ENCODE measurements around the gene LBHD2. TPM values are rescaled to one million over a fixed set of nuclear protein-coding genes. Genes with fewer than 3 reads are reported as not detected.

The LBHD2 gene
- total and polyA plus RNA-seq, 4 donors = not detected

DNA sequence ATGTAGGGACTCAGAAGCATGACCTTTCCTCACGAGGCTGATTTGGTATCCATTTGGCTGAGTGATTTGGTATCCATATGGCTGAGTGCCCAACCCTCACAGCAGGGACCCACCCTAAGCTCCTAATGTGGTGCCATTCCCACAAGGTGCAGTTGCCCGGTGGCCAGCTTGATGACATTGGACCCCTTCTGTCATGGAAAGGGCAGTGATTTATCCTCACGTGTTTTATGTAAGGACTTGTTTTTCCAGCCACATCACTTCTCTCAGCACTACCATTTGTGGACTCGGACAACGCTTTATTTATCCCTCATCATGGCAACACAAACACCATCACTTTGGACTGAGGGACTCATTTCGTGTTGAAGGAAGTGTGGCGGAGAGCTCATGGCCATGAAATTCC, 18.1 kb upstream of the LBHD2 start:
- 67 to 74% methylated on average over 7 of the region's 7 CpGs for WGBS, 2 donors
- H3K27me3 ChIP-seq (ENCODE audit: control insufficient read depth in 1 of 2, insufficient read depth in 2 of 2, low read length in 1 of 2) = no peaks in the 10 kb centered on the region
- no peak overlapping the region for H3K4me3 ChIP-seq (ENCODE audit: low read length in 2 of 2)
- no peaks in the 10 kb centered on the region for H3K9me3 ChIP-seq (ENCODE audit: control insufficient read depth, low read length)
- DNase-seq (no peak), ATAC-seq (ENCODE audit: low FRiP score) (no peak)
- H3K27ac ChIP-seq (ENCODE audit: low read depth in 1 of 2, low read length in 2 of 2) = no peak overlapping the region
- intact Hi-C loops (cut with DNase I) = no loop called here
- no peaks in the 10 kb centered on the region for H3K4me1 ChIP-seq (ENCODE audit: control insufficient read depth in 1 of 2, insufficient read depth in 2 of 2, low read length in 2 of 2)
- no peaks in the 10 kb centered on the region for H3K36me3 ChIP-seq (ENCODE audit: control insufficient read depth in 1 of 2, insufficient read depth in 2 of 2, low read length in 1 of 2)

DNA sequence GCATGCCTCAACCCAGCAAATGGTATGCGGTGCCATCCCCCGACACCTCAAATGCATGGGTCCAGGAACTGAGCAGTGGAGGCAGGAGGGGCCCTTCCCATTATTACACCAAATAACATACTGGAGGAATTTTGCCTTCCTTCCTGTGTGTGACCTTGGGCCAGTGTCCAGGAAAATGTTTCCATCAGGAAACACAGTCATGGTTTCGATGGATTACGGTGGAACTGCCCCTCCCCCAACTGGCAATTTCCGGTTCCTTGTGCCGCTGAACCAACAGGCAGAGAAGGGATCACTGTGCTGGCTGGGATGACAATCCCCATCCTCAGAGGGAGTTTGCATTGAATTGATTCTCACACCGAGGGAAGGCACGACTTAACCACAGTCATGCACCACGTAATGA, 17.6 kb upstream of the LBHD2 start:
- DNase-seq (no peak), ATAC-seq (ENCODE audit: low FRiP score) (no peak)
- Histone ChIP-seq H3K36me3 (ENCODE audit: control insufficient read depth in 1 of 2, insufficient read depth in 2 of 2, low read length in 1 of 2) (no peaks in the 10 kb centered on the region), H3K27ac (ENCODE audit: low read depth in 1 of 2, low read length in 2 of 2) (no peak overlapping the region), H3K4me3 (ENCODE audit: low read length in 2 of 2) (no peak overlapping the region), H3K27me3 (ENCODE audit: control insufficient read depth in 1 of 2, insufficient read depth in 2 of 2, low read length in 1 of 2) (no peaks in the 10 kb centered on the region), H3K4me1 (ENCODE audit: control insufficient read depth in 1 of 2, insufficient read depth in 2 of 2, low read length in 2 of 2) (no peaks in the 10 kb centered on the region), H3K9me3 (ENCODE audit: control insufficient read depth, low read length) (no peaks in the 10 kb centered on the region)
- 70 to 76% methylated on average over 9 of the region's 9 CpGs for WGBS, 2 donors
- intact Hi-C loops (cut with DNase I) = no loop called here

DNA sequence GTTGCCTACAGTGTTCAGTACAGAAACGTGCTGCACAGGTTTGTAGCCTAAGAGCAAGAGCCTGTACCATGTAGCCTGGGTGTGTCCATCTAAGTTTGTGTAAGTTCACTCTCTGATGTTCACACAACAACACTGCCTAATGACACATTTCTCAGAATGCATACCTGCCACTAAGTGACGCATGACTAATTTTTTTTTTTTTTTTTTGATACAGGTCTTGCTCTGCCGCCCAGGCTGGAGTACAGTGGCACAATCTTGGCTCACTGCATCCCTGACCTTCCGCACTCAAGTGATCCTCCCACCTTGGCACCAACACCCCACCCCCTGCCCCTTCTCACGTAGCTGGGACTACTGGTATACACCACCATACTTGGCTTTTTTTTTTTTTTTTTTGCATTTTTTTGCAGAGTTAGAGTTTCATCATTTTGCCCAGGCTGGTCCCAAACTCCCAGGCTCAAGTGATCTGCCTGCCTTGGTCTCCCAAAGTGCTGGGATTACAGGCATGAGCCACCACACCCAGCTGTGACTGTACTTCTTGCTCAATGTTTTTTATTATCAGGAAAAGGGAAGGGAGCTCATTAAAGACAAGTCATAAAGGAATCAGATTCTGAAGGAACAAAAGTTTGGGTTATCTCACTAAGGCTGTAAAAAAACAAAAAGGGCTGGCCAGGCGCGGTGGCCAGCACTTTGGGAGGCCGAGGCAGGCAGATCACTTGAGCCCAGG, 16.6 kb upstream of the LBHD2 start:
- Histone ChIP-seq H3K4me3 (ENCODE audit: low read length in 2 of 2) (no peak overlapping the region), H3K36me3 (ENCODE audit: control insufficient read depth in 1 of 2, insufficient read depth in 2 of 2, low read length in 1 of 2) (no peaks in the 10 kb centered on the region), H3K27ac (ENCODE audit: low read depth in 1 of 2, low read length in 2 of 2) (no peak overlapping the region), H3K9me3 (ENCODE audit: control insufficient read depth, low read length) (no peaks in the 10 kb centered on the region), H3K4me1 (ENCODE audit: control insufficient read depth in 1 of 2, insufficient read depth in 2 of 2, low read length in 2 of 2) (no peaks in the 10 kb centered on the region), H3K27me3 (ENCODE audit: control insufficient read depth in 1 of 2, insufficient read depth in 2 of 2, low read length in 1 of 2) (no peaks in the 10 kb centered on the region)
- ATAC-seq (ENCODE audit: low FRiP score) = peak; percentile 57
- WGBS, 2 donors = 70 to 74% methylated on average over 8 of the region's 8 CpGs
- DNase-seq = peak in 1 of 2 donors; percentile 46
- intact Hi-C loops (cut with DNase I) = no loop called here

DNA sequence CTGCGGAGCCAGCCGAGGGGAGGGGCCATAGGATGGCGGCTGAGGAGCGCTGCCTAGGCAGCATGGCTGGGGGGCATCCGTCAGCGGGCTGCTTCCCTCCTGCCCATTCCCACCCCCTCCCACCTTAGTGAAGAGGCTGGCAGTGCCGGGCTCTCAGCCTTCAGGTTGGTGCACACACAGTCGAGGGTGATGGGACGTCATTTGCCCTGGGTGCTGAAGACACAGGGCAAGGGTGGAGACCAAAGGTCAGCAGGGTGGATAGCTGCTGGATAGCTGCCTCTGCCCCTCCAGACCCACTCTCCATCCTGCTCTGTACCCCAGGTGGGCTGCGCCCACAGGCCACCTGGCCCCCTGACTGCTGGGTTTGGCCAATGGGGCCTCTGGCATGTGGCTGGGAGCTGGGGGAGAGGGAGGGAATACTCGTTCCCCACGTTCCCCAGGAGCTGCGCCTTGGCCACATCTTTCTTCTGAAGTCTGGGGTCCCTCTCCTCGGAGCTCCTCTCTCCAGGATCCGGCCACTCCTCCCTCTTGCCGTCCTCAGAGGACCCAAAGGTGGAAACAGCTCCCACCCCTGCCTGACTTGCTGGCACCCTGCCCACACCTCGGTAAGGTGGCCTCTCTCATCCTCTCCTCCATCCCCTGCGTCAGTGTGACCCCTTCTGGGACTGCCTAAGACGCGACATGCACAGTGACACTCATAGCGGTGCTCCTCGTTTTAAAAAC, 15.5 kb upstream of the LBHD2 start:
- ATAC-seq (ENCODE audit: low FRiP score) = no peak
- intact Hi-C loops (cut with DNase I) = no loop called here
- H3K27ac ChIP-seq (ENCODE audit: low read depth in 1 of 2, low read length in 2 of 2) = no peak overlapping the region
- H3K9me3 ChIP-seq (ENCODE audit: control insufficient read depth, low read length) = no peaks in the 10 kb centered on the region
- no peaks in the 10 kb centered on the region for H3K36me3 ChIP-seq (ENCODE audit: control insufficient read depth in 1 of 2, insufficient read depth in 2 of 2, low read length in 1 of 2)
- H3K4me3 ChIP-seq (ENCODE audit: low read length in 2 of 2) = no peak overlapping the region
- WGBS, 2 donors = 67 to 76% methylated on average over 22 of the region's 22 CpGs
- DNase-seq = peak in 1 of 2 donors; percentile 39
- H3K27me3 ChIP-seq (ENCODE audit: control insufficient read depth in 1 of 2, insufficient read depth in 2 of 2, low read length in 1 of 2) = no peaks in the 10 kb centered on the region
- H3K4me1 ChIP-seq (ENCODE audit: control insufficient read depth in 1 of 2, insufficient read depth in 2 of 2, low read length in 2 of 2) = no peaks in the 10 kb centered on the region

DNA sequence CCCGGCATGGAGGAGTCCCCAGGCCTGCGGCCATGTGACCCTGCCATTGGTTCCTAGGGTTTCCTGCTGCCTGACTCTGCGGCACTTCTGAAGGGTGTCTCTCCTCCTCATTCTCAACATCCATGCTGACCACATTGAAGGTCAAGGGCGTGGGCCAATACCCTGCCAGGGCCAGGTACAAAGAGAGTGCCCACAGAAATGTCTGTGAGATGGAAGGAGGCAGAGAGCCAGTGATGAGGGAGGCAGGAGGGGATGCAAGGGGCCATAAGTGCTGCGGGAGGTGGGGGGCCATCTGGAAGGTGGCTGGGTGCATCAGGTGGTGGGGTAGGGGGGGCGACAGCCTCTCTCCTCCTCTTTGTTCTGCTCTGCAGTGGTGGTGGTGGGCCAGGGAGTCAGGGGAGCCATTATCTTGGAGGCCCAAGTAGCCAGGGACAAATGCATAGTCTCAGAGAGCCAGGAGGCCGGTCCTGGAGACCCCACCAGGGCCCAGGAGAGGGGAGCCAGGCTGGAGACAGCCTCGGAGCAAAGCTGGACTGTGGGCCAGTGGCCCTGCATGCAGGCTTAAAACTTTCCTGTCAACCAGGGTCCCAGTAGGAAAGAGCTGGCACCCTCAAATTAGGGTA, 13.6 kb upstream of the LBHD2 start:
- intact Hi-C loops (cut with DNase I) = loop anchor here in 1 of 2 donors (10.0 kb wide), 1 partner anchor 224 kb away; no protein-coding TSS in a partner anchor
- ATAC-seq (ENCODE audit: low FRiP score) (no peak), DNase-seq (peak in 1 of 2 donors; percentile 30)
- WGBS, 2 donors = 92 to 97% methylated on average over 7 to 8 of the region's 8 CpGs
- Histone ChIP-seq H3K36me3 (ENCODE audit: control insufficient read depth in 1 of 2, insufficient read depth in 2 of 2, low read length in 1 of 2) (no peaks in the 10 kb centered on the region), H3K9me3 (ENCODE audit: control insufficient read depth, low read length) (no peaks in the 10 kb centered on the region), H3K4me3 (ENCODE audit: low read length in 2 of 2) (no peak overlapping the region), H3K27ac (ENCODE audit: low read depth in 1 of 2, low read length in 2 of 2) (no peak overlapping the region), H3K27me3 (ENCODE audit: control insufficient read depth in 1 of 2, insufficient read depth in 2 of 2, low read length in 1 of 2) (no peaks in the 10 kb centered on the region), H3K4me1 (ENCODE audit: control insufficient read depth in 1 of 2, insufficient read depth in 2 of 2, low read length in 2 of 2) (no peaks in the 10 kb centered on the region)

DNA sequence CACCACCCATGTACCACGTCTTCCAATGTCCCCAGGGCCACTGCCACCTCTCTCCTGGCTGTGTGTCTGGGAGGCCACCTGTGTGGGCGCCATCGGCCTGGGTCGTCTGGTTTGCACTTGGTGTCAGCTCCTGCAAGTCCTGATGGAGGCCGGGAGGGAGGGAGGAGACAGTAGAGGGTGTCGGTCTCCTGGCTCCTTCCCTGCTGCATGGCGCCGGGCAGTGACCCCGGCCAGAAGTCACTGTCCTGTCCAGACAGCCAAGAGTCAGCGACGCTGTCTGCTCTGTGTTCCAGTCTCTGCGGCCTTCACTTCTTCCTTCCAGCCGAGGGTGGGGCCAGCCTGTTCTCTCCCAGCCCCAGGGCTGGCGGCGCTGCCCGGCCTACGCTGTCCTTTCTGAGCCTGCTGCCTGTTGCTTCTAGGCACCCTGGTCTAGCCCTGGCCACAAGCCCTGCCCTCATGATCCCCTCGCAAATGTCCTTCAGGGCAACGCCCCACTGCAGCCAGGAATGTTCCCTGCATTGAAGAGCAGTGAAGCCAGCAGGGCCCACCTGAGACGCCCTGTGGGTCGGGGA, 13.0 kb upstream of the LBHD2 start:
- no peak overlapping the region for H3K27ac ChIP-seq (ENCODE audit: low read depth in 1 of 2, low read length in 2 of 2)
- no peaks in the 10 kb centered on the region for H3K27me3 ChIP-seq (ENCODE audit: control insufficient read depth in 1 of 2, insufficient read depth in 2 of 2, low read length in 1 of 2)
- peak in 1 of 2 donors; percentile 49 for DNase-seq
- H3K9me3 ChIP-seq (ENCODE audit: control insufficient read depth, low read length) = no peaks in the 10 kb centered on the region
- H3K36me3 ChIP-seq (ENCODE audit: control insufficient read depth in 1 of 2, insufficient read depth in 2 of 2, low read length in 1 of 2) = no peaks in the 10 kb centered on the region
- no peak for ATAC-seq (ENCODE audit: low FRiP score)
- H3K4me1 ChIP-seq (ENCODE audit: control insufficient read depth in 1 of 2, insufficient read depth in 2 of 2, low read length in 2 of 2) = no peaks in the 10 kb centered on the region
- intact Hi-C loops (cut with DNase I) = loop anchor here in 1 of 2 donors (10.0 kb wide), 1 partner anchor 224 kb away; no protein-coding TSS in a partner anchor
- H3K4me3 ChIP-seq (ENCODE audit: low read length in 2 of 2) = no peak overlapping the region
- WGBS, 2 donors = 89 to 91% methylated on average over 21 of the region's 21 CpGs

DNA sequence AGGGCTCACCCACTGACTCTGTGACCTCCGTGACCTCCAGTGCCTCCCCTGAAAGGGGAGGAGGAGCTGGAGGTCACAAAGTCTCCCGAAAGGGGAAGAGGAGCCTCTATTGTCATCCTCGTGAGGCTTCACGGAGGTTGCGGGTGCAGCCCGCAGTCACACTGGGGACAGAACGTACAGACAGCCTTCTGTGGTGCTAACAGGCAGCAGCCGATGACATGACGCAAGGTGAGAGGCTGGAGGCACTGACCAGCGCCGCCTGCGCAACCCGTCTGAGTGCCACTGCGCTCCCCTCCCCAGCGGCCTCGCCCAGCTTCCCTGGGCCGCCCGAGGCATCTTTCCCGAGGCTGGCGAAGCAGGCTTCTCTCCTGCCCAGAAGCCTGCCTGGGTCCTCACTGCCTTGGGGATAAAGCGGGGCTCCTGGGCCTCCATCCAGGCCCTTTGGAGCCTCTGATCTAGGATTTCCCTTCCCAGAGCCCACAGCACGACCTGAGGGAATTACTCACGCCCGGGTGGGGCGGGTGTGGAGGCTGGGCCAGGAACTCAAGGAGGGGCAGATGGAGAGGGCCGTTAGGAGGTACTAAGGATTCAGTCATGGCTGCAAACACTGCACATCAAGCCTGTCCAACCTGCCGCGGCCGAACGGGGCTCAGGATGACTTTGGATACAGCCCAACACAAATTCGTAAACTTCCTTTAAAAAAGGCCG, 12.3 kb upstream of the LBHD2 start:
- Histone ChIP-seq H3K27me3 (ENCODE audit: control insufficient read depth in 1 of 2, insufficient read depth in 2 of 2, low read length in 1 of 2) (no peaks in the 10 kb centered on the region), H3K27ac (ENCODE audit: low read depth in 1 of 2, low read length in 2 of 2) (no peak overlapping the region), H3K36me3 (ENCODE audit: control insufficient read depth in 1 of 2, insufficient read depth in 2 of 2, low read length in 1 of 2) (no peaks in the 10 kb centered on the region), H3K9me3 (ENCODE audit: control insufficient read depth, low read length) (no peaks in the 10 kb centered on the region), H3K4me3 (ENCODE audit: low read length in 2 of 2) (no peak overlapping the region), H3K4me1 (ENCODE audit: control insufficient read depth in 1 of 2, insufficient read depth in 2 of 2, low read length in 2 of 2) (no peaks in the 10 kb centered on the region)
- DNase-seq (peak in 1 of 2 donors; percentile 41), ATAC-seq (ENCODE audit: low FRiP score) (no peak)
- WGBS, 2 donors = 76 to 80% methylated on average over 32 of the region's 32 CpGs
- intact Hi-C loops (cut with DNase I) = loop anchor here in 1 of 2 donors (10.0 kb wide), 1 partner anchor 223 kb away; no protein-coding TSS in a partner anchor
